Hypothalamus (tissue), 51 donors: Measurements from ENCODE around the gene DHX57.
A peak's percentile ranks its signal among the peaks of the same experiment; 100 is the strongest.

Experiments used
- DNase-seq, 51 donors: peaks; one replicate each; lab custom pipeline; 2025; lab: John Stamatoyannopoulos, UW

The DHX57 gene

GRCh38 chr2:38866773-38867443 lies 8.8 kb downstream of the DHX57 start:
- DNase-seq: no peak

GRCh38 chr2:38863061-38863695 lies 12.6 kb downstream of the DHX57 start:
- no peak for DNase-seq

- no peak for DNase-seq
Observed at GRCh38 chr2:38862476-38862875, 13.3 kb downstream of the DHX57 start.

- DNase-seq: no peak
Observed at GRCh38 chr2:38856165-38856564, 19.6 kb downstream of the DHX57 start.

- DNase-seq: no peak
Observed at GRCh38 chr2:38850045-38850444, 25.7 kb downstream of the DHX57 start.

- DNase-seq: no peak
Observed at GRCh38 chr2:38836791-38837190, 38.9 kb downstream of the DHX57 start.

- DNase-seq: peak in 2 of 51 donors; percentile 9 to 14
Observed at GRCh38 chr2:38835990-38836389, 39.7 kb downstream of the DHX57 start.

GRCh38 chr2:38835015-38835601 lies 40.6 kb downstream of the DHX57 start:
- DNase-seq: no peak

- DNase-seq: no peak
Observed at GRCh38 chr2:38830526-38831159, 45.1 kb downstream of the DHX57 start.

- DNase-seq: no peak
Observed at GRCh38 chr2:38829971-38830370, 45.8 kb downstream of the DHX57 start.

- DNase-seq: no peak
Observed at GRCh38 chr2:38828460-38828859, 47.3 kb downstream of the DHX57 start.

GRCh38 chr2:38827539-38828145 lies 48.1 kb downstream of the DHX57 start:
- DNase-seq: peak in 2 of 51 donors; percentile 12 to 42

GRCh38 chr2:38825956-38826355 lies 49.8 kb downstream of the DHX57 start:
- DNase-seq: no peak

GRCh38 chr2:38824906-38825305 lies 50.8 kb downstream of the DHX57 start:
- no peak for DNase-seq

GRCh38 chr2:38823386-38823785 lies 52.3 kb downstream of the DHX57 start:
- DNase-seq: no peak

- DNase-seq: no peak
Observed at GRCh38 chr2:38818565-38818964, 57.2 kb downstream of the DHX57 start.

GRCh38 chr2:38815936-38816335 lies 59.8 kb downstream of the DHX57 start:
- no peak for DNase-seq

- no peak for DNase-seq
Observed at GRCh38 chr2:38810488-38810887, 65.2 kb downstream of the DHX57 start.

- no peak for DNase-seq
Observed at GRCh38 chr2:38808677-38809076, 67.1 kb downstream of the DHX57 start.

- no peak for DNase-seq
Observed at GRCh38 chr2:38806733-38807059, 69.0 kb downstream of the DHX57 start.

GRCh38 chr2:38806015-38806732 lies 69.6 kb downstream of the DHX57 start:
- DNase-seq: no peak
